ENCODE measurements around the gene KIAA1549. TPM values are rescaled to one million over a fixed set of nuclear protein-coding genes. Genes with fewer than 3 reads are reported as not detected.

Gene KIAA1549
- total and polyA plus RNA-seq, 9 of the 15 experiments (the other 6 are each of a cell fraction or from before 2014, with no cell fraction given) = 0.01 to 0.29 (median 0.07) TPM

DNA sequence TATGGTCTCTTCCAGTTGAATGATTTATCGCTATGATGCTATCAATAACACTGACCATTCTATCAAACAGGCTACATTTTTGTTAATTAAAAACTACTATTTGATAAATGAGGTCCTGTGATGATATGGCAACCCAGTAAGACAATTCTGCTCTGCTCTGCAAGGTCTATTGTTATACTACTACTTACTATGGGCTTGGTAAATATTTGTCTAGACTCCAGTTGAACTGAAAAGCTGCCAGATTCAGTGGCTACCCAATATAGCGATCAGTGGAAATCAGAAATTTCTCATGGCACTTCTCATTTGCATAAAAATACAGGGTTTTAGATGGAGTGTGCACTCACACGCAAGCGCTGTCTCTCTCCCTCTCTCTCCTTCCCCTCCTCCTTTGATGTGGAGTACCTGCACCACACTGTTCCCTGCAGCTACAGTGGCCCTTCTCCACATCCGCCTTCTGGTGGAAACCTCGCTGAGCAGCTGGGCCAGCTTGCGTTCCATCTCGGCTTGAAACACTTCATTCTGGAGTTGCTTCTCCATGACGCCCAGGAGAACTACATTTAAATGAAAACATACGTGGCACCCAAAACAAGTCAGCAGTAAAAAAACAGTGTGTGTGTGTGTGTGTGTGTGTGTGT lies 77.9 kb downstream of the KIAA1549 start (continued):
- TF ChIP-seq TBL1XR1 (IDR thresholded peaks at IDR 0.05; ENCODE audit: low read length in 2 of 2) (no peak), MEIS2 (IDR thresholded peaks at IDR 0.05; ENCODE audit: partially characterized antibody) (peak; percentile 44)
- TF ChIP-seq, protein P1, sequence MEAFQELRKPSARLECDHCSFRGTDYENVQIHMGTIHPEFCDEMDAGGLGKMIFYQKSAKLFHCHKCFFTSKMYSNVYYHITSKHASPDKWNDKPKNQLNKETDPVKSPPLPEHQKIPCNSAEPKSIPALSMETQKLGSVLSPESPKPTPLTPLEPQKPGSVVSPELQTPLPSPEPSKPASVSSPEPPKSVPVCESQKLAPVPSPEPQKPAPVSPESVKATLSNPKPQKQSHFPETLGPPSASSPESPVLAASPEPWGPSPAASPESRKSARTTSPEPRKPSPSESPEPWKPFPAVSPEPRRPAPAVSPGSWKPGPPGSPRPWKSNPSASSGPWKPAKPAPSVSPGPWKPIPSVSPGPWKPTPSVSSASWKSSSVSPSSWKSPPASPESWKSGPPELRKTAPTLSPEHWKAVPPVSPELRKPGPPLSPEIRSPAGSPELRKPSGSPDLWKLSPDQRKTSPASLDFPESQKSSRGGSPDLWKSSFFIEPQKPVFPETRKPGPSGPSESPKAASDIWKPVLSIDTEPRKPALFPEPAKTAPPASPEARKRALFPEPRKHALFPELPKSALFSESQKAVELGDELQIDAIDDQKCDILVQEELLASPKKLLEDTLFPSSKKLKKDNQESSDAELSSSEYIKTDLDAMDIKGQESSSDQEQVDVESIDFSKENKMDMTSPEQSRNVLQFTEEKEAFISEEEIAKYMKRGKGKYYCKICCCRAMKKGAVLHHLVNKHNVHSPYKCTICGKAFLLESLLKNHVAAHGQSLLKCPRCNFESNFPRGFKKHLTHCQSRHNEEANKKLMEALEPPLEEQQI (IDR thresholded peaks at IDR 0.05) = no peak

DNA sequence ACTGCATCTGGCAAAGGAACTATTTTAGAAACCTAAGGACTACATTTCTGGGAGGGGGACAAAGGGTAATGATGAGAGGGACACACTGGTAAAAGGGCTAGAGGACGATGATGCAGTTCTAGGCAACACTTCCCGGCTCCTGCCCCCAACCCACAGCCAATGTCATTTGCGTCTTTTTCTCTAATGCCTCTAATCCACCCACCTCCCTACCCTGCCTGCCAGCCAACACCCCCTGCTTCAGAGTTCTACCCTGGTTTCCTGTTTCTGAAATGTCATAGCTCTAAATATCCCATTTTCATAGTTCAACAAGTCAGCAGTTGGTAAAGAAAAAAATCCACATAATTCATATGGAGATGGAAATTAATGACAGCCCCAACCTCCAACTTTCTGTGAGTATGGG lies 79.0 kb downstream of the KIAA1549 start:
- FAIRE-seq (no peak), ATAC-seq (no peak), DNase-seq (ENCODE audit: extremely low read depth in 1 of 4, low spot score in 3 of 4) (no peak)
- Histone ChIP-seq H3K27ac (ENCODE audit: extremely low read depth, low read depth, low read length) (no peak overlapping the region), H3K9me1 (ENCODE audit: control insufficient read depth, insufficient read depth, low read length) (no peaks in the 10 kb centered on the region), H3K9me3 (replicated peaks; ENCODE audit: control insufficient read depth, insufficient read depth, low read depth, low read length) (no peaks in the 10 kb centered on the region), H3K4me3 (no peak overlapping the region), H3K79me2 (ENCODE audit: control insufficient read depth, insufficient read depth, low read length) (no peaks in the 10 kb centered on the region), H3K4me2 (ENCODE audit: insufficient read depth, low read length) (no peak overlapping the region), H2AFZ (ENCODE audit: low read depth, low read length) (no peak overlapping the region), H3K36me3 (ENCODE audit: control insufficient read depth, insufficient read depth, low read length) (no peaks in the 10 kb centered on the region), H4K20me1 (replicated peaks; ENCODE audit: control insufficient read depth, insufficient read depth, low read length) (no peaks in the 10 kb centered on the region; the same call in 1 of the 2 replicates), H3K9ac (ENCODE audit: insufficient read depth in 1 of 2, low read depth in 2 of 2, low read length in 2 of 2) (no peak overlapping the region), H3K27me3 (ENCODE audit: control insufficient read depth in 2 of 2, insufficient read depth in 2 of 2, low read length in 2 of 2) (peaks cover 54 to 67% of the 10 kb centered on the region in 2 experiments), H3K4me1 (replicated peaks in 1 of 2; ENCODE audit: control insufficient read depth in 2 of 2, insufficient read depth in 2 of 2, low read length in 2 of 2) (no peaks in the 10 kb centered on the region)
- intact Hi-C loops (cut with micrococcal nuclease) (no loop called here), in situ Hi-C loops (cut with MboI) (no loop called here)
- BruUV-seq (replicated peaks) = no TSS peak
- CTCF ChIA-PET (ENCODE audit: low intra/inter-chr PET ratio) = no interaction called here
- POLR2A ChIA-PET = no interaction called here
- no peak for TF ChIP-seq YY1 (IDR thresholded peaks at IDR 0.05; ENCODE audit: borderline replicate concordance in 1 of 3, control insufficient read depth in 1 of 3, extremely low read depth in 1 of 3, insufficient read depth in 3 of 3, insufficient read length in 1 of 3, insufficient replicate concordance in 2 of 3, low read depth in 1 of 3, low read length in 2 of 3)
- TF ChIP-seq ZNF124 (CRISPR knock-in tag; IDR thresholded peaks at IDR 0.05) = no peak
- TF ChIP-seq FIP1L1 (IDR thresholded peaks at IDR 0.05; ENCODE audit: low read depth, low read length, poor library complexity, severe bottlenecking) = no peak
- TF ChIP-seq XRCC3 (IDR thresholded peaks at IDR 0.05) = no peak
- no peak for TF ChIP-seq HNRNPUL1 (IDR thresholded peaks at IDR 0.05; ENCODE audit: low read length)
- no peak for TF ChIP-seq ZNF174 (CRISPR knock-in tag; IDR thresholded peaks at IDR 0.05)
- no peak for TF ChIP-seq POLR2AphosphoS5 (IDR thresholded peaks at IDR 0.05; ENCODE audit: control insufficient read depth, insufficient read depth, low read depth, low read length)
- TF ChIP-seq, protein P2, sequence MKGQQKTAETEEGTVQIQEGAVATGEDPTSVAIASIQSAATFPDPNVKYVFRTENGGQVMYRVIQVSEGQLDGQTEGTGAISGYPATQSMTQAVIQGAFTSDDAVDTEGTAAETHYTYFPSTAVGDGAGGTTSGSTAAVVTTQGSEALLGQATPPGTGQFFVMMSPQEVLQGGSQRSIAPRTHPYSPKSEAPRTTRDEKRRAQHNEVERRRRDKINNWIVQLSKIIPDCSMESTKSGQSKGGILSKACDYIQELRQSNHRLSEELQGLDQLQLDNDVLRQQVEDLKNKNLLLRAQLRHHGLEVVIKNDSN (CRISPR knock-in tag; IDR thresholded peaks at IDR 0.05) = no peak
- 4% methylated on average over 3 of the region's 3 CpGs for WGBS (ENCODE audit: insufficient coverage, low coverage, missing lambda C conversion rate)
